OCI-LY7 (cell line): ENCODE data around the gene BEAN1. TPM values are rescaled to one million over a fixed set of nuclear protein-coding genes. Genes with fewer than 3 reads are reported as not detected.

Experiments used
- BruUV-seq: library from RNA; stranded (reverse); fragments of 400-500 nt; replicated peaks from 2 replicates; lab custom pipeline; 2021; lab: Mats Ljungman, UMichigan
- CTCF ChIA-PET: fragments of 300-600 bp; sonication (Branson Sonifier 250); formaldehyde crosslinking; loops from one replicate; lab custom pipeline; 2022; ENCODE audit warnings: antibody characterized with exemption; ENCODE audit not compliant: unreplicated experiment; lab: Charles Lee
- POLR2A ChIA-PET: fragments of 300-600 bp; sonication (Branson Sonifier 250); formaldehyde crosslinking; loops from one replicate; lab custom pipeline; 2022; ENCODE audit warnings: antibody characterized with exemption; lab: Charles Lee
- DNase-seq: peaks from one replicate; pipeline ENCODE4 v3.0.0-alpha.2; 2015; ENCODE audit warnings: low spot score
- H2AFZ ChIP-seq: fragments of 200-600 bp; sonication (generic), shearing (Covaris generic); 2 replicates; pipeline ENCODE4 v1.6.1; 2014; ENCODE audit warnings: mild to moderate bottlenecking, antibody characterized with exemption, low read length, moderate library complexity
- H3K27ac ChIP-seq: fragments of 200-600 bp; sonication (generic); 2 replicates; pipeline ENCODE4 v1.5.1; 2014; ENCODE audit warnings: mixed run types, low read depth, mild to moderate bottlenecking, moderate library complexity, low read length, inconsistent platforms; ENCODE audit not compliant: poor library complexity, severe bottlenecking
- H3K36me3 ChIP-seq: fragments of 200-600 bp; sonication (generic); 2 replicates; pipeline ENCODE4 v1.6.1; 2014; ENCODE audit warnings: mild to moderate bottlenecking, antibody characterized with exemption, low read length, moderate library complexity, mixed read lengths; ENCODE audit not compliant: insufficient read depth
- H3K4me1 ChIP-seq: fragments of 200-600 bp; sonication (generic); 2 replicates; pipeline ENCODE4 v1.5.1; 2014; ENCODE audit warnings: mild to moderate bottlenecking, low read length; ENCODE audit not compliant: insufficient read depth, poor library complexity, severe bottlenecking
- H3K4me2 ChIP-seq: fragments of 200-600 bp; sonication (generic); 2 replicates; pipeline ENCODE4 v1.6.1; 2014; ENCODE audit warnings: mild to moderate bottlenecking, low read length
- H3K4me3 ChIP-seq: fragments of 200-600 bp; sonication (generic); 2 replicates; pipeline ENCODE4 v1.5.1; 2014; ENCODE audit warnings: mild to moderate bottlenecking, low read depth, low read length; ENCODE audit not compliant: poor library complexity, severe bottlenecking
- H3K79me2 ChIP-seq: fragments of 200-600 bp; sonication (generic); 2 replicates; pipeline ENCODE4 v1.6.1; 2016; ENCODE audit warnings: low read depth, mild to moderate bottlenecking, low read length, moderate library complexity, mixed read lengths; ENCODE audit not compliant: insufficient read depth
- H3K9me2 ChIP-seq: fragments of 200-600 bp; sonication (generic); 2 replicates; pipeline ENCODE4 v1.6.1; 2016; ENCODE audit warnings: mild to moderate bottlenecking, low read length, mixed read lengths; ENCODE audit not compliant: insufficient read depth
- H3K9me3 ChIP-seq: fragments of 200-600 bp; sonication (generic); 2 replicates; pipeline ENCODE4 v1.6.1; 2014; ENCODE audit warnings: mild to moderate bottlenecking, mixed run types, low read length, mixed read lengths
- H4K20me1 ChIP-seq: fragments of 200-600 bp; sonication (generic); 2 replicates; pipeline ENCODE4 v1.6.1; 2014; ENCODE audit warnings: mild to moderate bottlenecking, antibody characterized with exemption, low read length, moderate library complexity, mixed read lengths; ENCODE audit not compliant: insufficient read depth
- EZH2phosphoT487 ChIP-seq: fragments of 200-600 bp; sonication (generic); IDR thresholded peaks from 2 replicates; pipeline ENCODE4 v1.6.1; 2018; ENCODE audit warnings: low read depth, borderline replicate concordance, mild to moderate bottlenecking, mixed run types, antibody characterized with exemption, low read length, moderate library complexity, mixed read lengths
- intact Hi-C: fragments of 100-400 bp; cut with micrococcal nuclease; formaldehyde crosslinking; loops from one replicate; pipeline ENCODE4 v1.10.0; 2022; ENCODE audit not compliant: unreplicated experiment
- total RNA-seq, 2 experiments: library from RNA; depleted of rRNA in 1 of 2; stranded (reverse); fragments of >200 nt in 1 of 2; shearing (Covaris generic) in 1 of 2; gene quantifications; 2 replicates each; pipeline ENCODE4 v1.2.3, GENCODE V29; 2014 to 2022
- TF ChIP-seq, protein P1 (sequence below): fragments of 200-600 bp; sonication (generic); conservative IDR thresholded peaks from 2 replicates; pipeline ENCODE4 v1.5.1; 2014; ENCODE audit warnings: mild to moderate bottlenecking, antibody characterized with exemption, low read length, moderate library complexity, mixed read lengths

Gene BEAN1
- total RNA-seq, 2 experiments from 2014 or later = 0.13 TPM; not detected in 1

DNA sequence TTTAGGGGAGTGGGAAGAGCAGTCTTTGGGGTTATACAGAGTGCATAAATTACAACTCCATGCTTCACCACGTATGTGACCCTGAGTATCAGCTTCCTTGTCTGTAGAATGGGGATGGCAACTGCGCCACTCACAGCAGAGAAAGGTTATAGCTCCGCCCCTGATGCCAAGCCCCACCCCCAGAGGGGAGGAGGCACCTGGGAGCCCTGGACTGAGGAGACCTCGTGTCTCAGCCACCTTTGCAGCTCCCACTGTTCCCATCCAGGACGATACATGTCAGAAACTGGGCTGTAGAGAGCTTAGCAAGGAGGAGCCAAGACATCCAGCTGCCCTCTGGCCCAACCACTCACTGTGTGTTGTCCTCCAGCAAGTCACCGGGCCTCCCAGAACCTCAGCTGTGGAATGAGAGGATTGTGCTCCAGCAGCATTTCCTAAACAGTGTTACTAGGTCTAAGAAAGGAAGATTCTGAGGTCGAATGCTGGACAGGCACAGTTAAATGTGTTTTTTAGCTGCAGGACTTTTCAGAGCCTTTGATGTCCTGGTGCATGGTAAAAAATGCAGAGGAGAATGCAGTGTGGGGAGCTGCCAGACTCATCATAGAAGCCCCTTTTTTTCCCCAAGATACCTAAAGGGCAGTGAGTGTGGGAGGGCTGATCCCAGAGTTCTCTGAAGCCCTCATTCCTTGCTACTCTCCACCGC is 49.4 kb downstream of the BEAN1 start:
- no peak overlapping the region for H3K27ac ChIP-seq
- DNase-seq = peak; percentile 78
- ChIA-PET POLR2A (interaction anchor here (0.6 to 1.6 kb wide), 6 partner anchors 12 to 122 kb away, joined by 3 to 5 read pairs (median 4); partner anchors contain the start of gene CKLF), CTCF (interaction anchor here (0.5 to 1.3 kb wide), 8 partner anchors 37 to 246 kb away, joined by 3 to 7 read pairs (median 3); partner anchors contain the start of gene CKLF)
- H2AFZ ChIP-seq = peak overlapping the region; percentile 70
- H3K9me2 ChIP-seq = no peaks in the 10 kb centered on the region
- peak overlapping the region; percentile 40 for H3K4me2 ChIP-seq
- no peaks in the 10 kb centered on the region for H3K79me2 ChIP-seq
- no TSS peak for BruUV-seq
- H3K9me3 ChIP-seq = no peaks in the 10 kb centered on the region
- H3K4me3 ChIP-seq = no peak overlapping the region
- no peaks in the 10 kb centered on the region for H4K20me1 ChIP-seq
- TF ChIP-seq EZH2phosphoT487 = no peak
- TF ChIP-seq, protein P1, sequence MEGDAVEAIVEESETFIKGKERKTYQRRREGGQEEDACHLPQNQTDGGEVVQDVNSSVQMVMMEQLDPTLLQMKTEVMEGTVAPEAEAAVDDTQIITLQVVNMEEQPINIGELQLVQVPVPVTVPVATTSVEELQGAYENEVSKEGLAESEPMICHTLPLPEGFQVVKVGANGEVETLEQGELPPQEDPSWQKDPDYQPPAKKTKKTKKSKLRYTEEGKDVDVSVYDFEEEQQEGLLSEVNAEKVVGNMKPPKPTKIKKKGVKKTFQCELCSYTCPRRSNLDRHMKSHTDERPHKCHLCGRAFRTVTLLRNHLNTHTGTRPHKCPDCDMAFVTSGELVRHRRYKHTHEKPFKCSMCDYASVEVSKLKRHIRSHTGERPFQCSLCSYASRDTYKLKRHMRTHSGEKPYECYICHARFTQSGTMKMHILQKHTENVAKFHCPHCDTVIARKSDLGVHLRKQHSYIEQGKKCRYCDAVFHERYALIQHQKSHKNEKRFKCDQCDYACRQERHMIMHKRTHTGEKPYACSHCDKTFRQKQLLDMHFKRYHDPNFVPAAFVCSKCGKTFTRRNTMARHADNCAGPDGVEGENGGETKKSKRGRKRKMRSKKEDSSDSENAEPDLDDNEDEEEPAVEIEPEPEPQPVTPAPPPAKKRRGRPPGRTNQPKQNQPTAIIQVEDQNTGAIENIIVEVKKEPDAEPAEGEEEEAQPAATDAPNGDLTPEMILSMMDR = no peak
- peaks cover 39% of the 10 kb centered on the region for H3K4me1 ChIP-seq
- H3K36me3 ChIP-seq = no peaks in the 10 kb centered on the region
- intact Hi-C loops = no loop called here

DNA sequence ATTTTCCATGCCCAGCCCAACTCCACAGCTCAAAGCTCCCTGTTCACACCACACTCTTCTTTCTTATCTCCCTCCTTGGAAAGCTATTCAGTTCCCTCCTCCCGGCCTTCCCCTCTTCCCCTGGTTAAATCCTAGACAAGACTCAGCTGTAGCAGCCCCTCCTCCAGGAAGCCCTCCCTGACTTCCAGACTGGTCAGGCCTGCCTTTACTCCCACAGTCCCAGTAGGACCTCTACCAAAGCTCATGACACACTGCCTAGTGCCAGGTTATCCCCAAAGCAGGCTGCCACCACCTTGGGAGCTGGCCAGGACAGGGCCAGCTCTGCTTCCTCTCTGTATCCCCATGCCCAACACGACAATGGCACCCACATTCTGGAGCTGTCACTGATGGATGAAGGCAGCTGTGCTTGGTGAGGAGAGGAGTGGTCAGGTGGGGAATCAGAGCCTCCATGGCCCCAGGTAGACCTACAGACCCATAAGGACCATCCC is 50.0 kb downstream of the BEAN1 start:
- Histone ChIP-seq H3K27ac (no peak overlapping the region), H3K4me2 (no peak overlapping the region), H3K9me2 (no peaks in the 10 kb centered on the region), H3K4me1 (peaks cover 39% of the 10 kb centered on the region), H3K4me3 (no peak overlapping the region), H3K9me3 (no peaks in the 10 kb centered on the region), H3K79me2 (no peaks in the 10 kb centered on the region), H2AFZ (no peak overlapping the region), H4K20me1 (no peaks in the 10 kb centered on the region), H3K36me3 (no peaks in the 10 kb centered on the region)
- POLR2A ChIA-PET = interaction anchor here (0.6 to 1.6 kb wide), 6 partner anchors 70 to 270 kb away, joined by 3 to 5 read pairs (median 4); partner anchors contain the start of gene CKLF
- no peak for DNase-seq
- CTCF ChIA-PET = interaction anchor here (0.7 to 1.3 kb wide), 5 partner anchors 37 to 76 kb away, joined by 3 to 7 read pairs (median 3); partner anchors contain the start of gene CKLF
- intact Hi-C loops = no loop called here
- TF ChIP-seq EZH2phosphoT487 = no peak
- TF ChIP-seq, protein P1 = no peak
- BruUV-seq = no TSS peak
